ENCODE results near the gene ACSL1. TPM values are rescaled to one million over a fixed set of nuclear protein-coding genes. Genes with fewer than 3 reads are reported as not detected.

ACSL1 gene
- total RNA-seq, 2 experiments from 2014 or later: 10.9 to 12.4 TPM

- Mint-ChIP-seq H3K4me3 (no peak overlapping the region), H3K4me1 (peaks cover 40% of the 10 kb centered on the region), H3K9me3 (no peaks in the 10 kb centered on the region), H3K27ac (peak overlapping the region; percentile 31), H3K36me3 (peaks cover 2% of the 10 kb centered on the region), H3K27me3 (no peaks in the 10 kb centered on the region)
- POLR2A ChIA-PET: no interaction called here
- ATAC-seq (ENCODE audit: low read depth): no peak
- DNase-seq: no peak
Observed at GRCh38 chr4:184814686-184815045, 11.1 kb downstream of the ACSL1 start.

DNA sequence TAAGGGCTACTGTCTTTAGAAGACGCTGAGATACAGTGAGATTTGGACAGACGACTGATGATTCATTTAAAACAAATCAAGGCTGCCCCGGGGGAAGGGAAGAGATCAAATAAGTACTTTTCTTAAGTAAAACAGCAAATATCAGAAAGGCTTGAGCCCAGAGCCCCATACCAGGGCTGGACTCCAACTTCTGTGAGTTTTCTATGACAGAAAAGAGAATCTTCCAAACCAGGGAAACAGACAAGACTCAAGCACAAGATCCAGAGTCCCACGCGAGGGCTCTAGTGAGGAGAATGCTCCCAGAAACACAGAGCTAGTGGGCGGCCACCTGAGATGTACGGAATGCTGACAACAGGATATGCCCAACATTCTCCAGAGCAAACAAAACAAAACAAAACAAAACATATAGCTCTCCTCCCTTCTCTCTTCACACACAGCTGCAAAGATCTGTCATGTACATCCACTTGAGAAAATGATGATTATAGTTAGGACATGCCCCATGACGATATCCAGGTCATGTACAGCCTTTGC, 13.1 kb downstream of the ACSL1 start:
- ATAC-seq (ENCODE audit: low read depth) (no peak), DNase-seq (no peak)
- H3K27me3 Mint-ChIP-seq: no peaks in the 10 kb centered on the region
- no peaks in the 10 kb centered on the region for H3K9me3 Mint-ChIP-seq
- H3K4me3 Mint-ChIP-seq: no peak overlapping the region
- no peak overlapping the region for H3K27ac Mint-ChIP-seq
- H3K4me1 Mint-ChIP-seq: peaks cover 26% of the 10 kb centered on the region
- peaks cover 2% of the 10 kb centered on the region for H3K36me3 Mint-ChIP-seq
- POLR2A ChIA-PET: no interaction called here

DNA sequence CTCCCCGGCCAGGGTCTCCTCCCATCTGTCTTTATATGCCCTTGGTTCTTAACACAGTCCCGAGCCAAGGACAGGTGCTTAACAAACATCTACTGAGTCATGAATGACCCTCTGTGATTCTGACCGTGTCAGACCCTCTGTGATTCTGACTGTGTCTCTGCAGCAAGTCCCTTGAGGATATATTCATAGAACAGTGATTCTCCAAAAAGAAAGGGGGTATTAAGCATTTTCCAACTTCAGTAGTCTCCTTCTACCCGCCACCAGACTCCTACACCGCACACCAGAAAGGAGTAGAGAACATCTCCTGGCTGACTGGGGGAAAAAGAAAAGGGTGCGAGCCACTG, 13.6 kb downstream of the ACSL1 start:
- no peak for ATAC-seq (ENCODE audit: low read depth)
- Mint-ChIP-seq H3K36me3 (peaks cover 2% of the 10 kb centered on the region), H3K9me3 (no peaks in the 10 kb centered on the region), H3K4me3 (no peak overlapping the region), H3K27ac (no peak overlapping the region), H3K27me3 (no peaks in the 10 kb centered on the region), H3K4me1 (peaks cover 24% of the 10 kb centered on the region)
- no peak for DNase-seq
- POLR2A ChIA-PET: no interaction called here

- POLR2A ChIA-PET: no interaction called here
- DNase-seq (no peak), ATAC-seq (ENCODE audit: low read depth) (no peak)
- H3K9me3 Mint-ChIP-seq: no peaks in the 10 kb centered on the region
- H3K36me3 Mint-ChIP-seq: peaks cover 2% of the 10 kb centered on the region
- peaks cover 22% of the 10 kb centered on the region for H3K4me1 Mint-ChIP-seq
- H3K27ac Mint-ChIP-seq: no peak overlapping the region
- no peak overlapping the region for H3K4me3 Mint-ChIP-seq
- no peaks in the 10 kb centered on the region for H3K27me3 Mint-ChIP-seq
Observed at GRCh38 chr4:184811526-184812198, 14.1 kb downstream of the ACSL1 start.

- DNase-seq (no peak), ATAC-seq (ENCODE audit: low read depth) (no peak)
- peaks cover 2% of the 10 kb centered on the region for H3K36me3 Mint-ChIP-seq
- POLR2A ChIA-PET: no interaction called here
- H3K27me3 Mint-ChIP-seq: no peaks in the 10 kb centered on the region
- H3K27ac Mint-ChIP-seq: no peak overlapping the region
- no peak overlapping the region for H3K4me3 Mint-ChIP-seq
- H3K9me3 Mint-ChIP-seq: no peaks in the 10 kb centered on the region
- peaks cover 23% of the 10 kb centered on the region for H3K4me1 Mint-ChIP-seq
Observed at GRCh38 chr4:184810720-184811119, 15.0 kb downstream of the ACSL1 start.

- POLR2A ChIA-PET: no interaction called here
- no peak for ATAC-seq (ENCODE audit: low read depth)
- H3K27me3 Mint-ChIP-seq: no peaks in the 10 kb centered on the region
Observed at GRCh38 chr4:184808713-184809050, 17.1 kb downstream of the ACSL1 start.

DNA sequence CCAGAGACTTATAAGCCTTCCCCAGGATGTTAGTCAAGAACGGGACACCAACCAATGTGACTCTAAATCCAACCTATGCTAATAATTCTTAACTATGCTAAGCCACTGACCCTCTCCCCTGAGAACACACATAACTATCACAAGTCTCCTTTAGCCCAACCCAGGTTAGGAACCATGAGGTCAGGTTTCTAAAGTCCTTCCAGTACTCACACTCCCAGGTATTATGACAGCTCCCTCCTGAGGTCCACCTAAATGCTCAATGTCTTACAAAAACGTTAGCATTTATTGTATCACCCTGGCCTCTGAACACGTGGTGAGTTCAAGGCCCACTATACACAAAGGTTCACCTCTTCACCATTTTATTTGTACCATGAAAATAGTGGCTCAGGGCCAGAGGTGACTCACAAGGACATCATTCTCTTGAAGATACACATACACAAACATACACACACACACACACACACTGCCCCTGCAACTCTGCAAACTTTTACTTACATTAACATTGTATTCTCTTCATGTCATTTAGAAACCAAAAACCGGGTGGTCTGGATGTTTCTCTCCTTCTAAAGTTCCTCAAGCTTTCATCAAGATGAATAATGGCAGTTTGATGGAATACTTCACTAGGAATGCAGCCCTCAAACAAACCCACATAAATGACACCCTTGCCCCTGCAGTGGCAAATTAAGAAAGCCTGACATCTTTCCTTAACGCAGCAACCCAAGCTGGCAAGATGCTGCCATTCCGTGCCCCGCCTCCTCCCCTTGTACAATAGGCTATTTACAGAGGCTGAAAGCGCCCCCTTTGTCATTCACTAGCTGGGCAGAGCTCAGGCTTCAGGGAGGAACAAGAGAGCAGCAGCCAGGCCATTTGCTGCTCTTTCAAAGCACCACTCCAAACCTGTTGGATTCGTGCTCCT, 17.7 kb downstream of the ACSL1 start:
- ATAC-seq (ENCODE audit: low read depth) (no peak), DNase-seq (no peak)
- no peak overlapping the region for H3K4me3 Mint-ChIP-seq
- H3K36me3 Mint-ChIP-seq: peaks cover 2% of the 10 kb centered on the region
- H3K27ac Mint-ChIP-seq: no peak overlapping the region
- H3K9me3 Mint-ChIP-seq: no peaks in the 10 kb centered on the region
- no peaks in the 10 kb centered on the region for H3K27me3 Mint-ChIP-seq
- peaks cover 11% of the 10 kb centered on the region for H3K4me1 Mint-ChIP-seq
- POLR2A ChIA-PET: no interaction called here

More at GRCh38 chr4:184808713-184809050, 17.1 kb downstream of the ACSL1 start:
- DNase-seq: no peak
- Mint-ChIP-seq H3K9me3 (no peaks in the 10 kb centered on the region), H3K36me3 (peaks cover 2% of the 10 kb centered on the region), H3K4me3 (no peak overlapping the region), H3K27ac (no peak overlapping the region), H3K4me1 (peaks cover 11% of the 10 kb centered on the region)

GRCh38 chr4:184807256-184807655, 18.5 kb downstream of the ACSL1 start:
- POLR2A ChIA-PET: no interaction called here

DNA sequence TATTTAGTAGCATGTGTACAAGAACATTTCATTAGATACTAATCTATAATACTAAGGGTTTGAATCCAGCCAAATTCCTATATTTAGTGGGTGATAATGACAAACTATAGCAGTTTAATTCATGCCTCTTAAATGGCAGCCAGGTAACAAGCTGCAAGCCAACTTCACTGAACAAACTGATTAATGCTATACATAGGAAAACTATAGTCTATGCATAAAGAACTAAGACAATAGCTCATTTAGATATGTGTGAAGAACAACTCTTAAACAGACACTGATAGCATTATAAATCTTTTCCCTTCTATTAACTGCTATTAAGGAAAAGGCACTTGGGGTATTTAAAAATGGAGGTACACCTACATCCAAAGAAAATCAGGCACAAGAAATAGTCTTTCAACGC, 19.1 kb downstream of the ACSL1 start:
- Mint-ChIP-seq H3K9me3 (no peaks in the 10 kb centered on the region), H3K36me3 (peaks cover 2% of the 10 kb centered on the region), H3K27ac (no peak overlapping the region), H3K4me1 (peaks cover 11% of the 10 kb centered on the region), H3K27me3 (no peaks in the 10 kb centered on the region), H3K4me3 (no peak overlapping the region)
- DNase-seq (no peak), ATAC-seq (ENCODE audit: low read depth) (no peak)
- POLR2A ChIA-PET: no interaction called here

More at GRCh38 chr4:184807256-184807655, 18.5 kb downstream of the ACSL1 start:
- Mint-ChIP-seq H3K9me3 (no peaks in the 10 kb centered on the region), H3K36me3 (peaks cover 2% of the 10 kb centered on the region), H3K27ac (no peak overlapping the region), H3K4me3 (no peak overlapping the region), H3K4me1 (peaks cover 11% of the 10 kb centered on the region), H3K27me3 (no peaks in the 10 kb centered on the region)
- ATAC-seq (ENCODE audit: low read depth) (no peak), DNase-seq (no peak)

- Mint-ChIP-seq H3K4me3 (no peak overlapping the region), H3K36me3 (peaks cover 2% of the 10 kb centered on the region), H3K27ac (no peak overlapping the region), H3K27me3 (no peaks in the 10 kb centered on the region), H3K4me1 (peaks cover 8% of the 10 kb centered on the region), H3K9me3 (no peaks in the 10 kb centered on the region)
- DNase-seq (no peak), ATAC-seq (ENCODE audit: low read depth) (no peak)
- POLR2A ChIA-PET: no interaction called here
Observed at GRCh38 chr4:184806229-184806550, 19.6 kb downstream of the ACSL1 start.

GRCh38 chr4:184805462-184806228, 20.1 kb downstream of the ACSL1 start:
- Mint-ChIP-seq H3K9me3 (no peaks in the 10 kb centered on the region), H3K36me3 (peaks cover 2% of the 10 kb centered on the region), H3K4me3 (no peak overlapping the region), H3K4me1 (peaks cover 8% of the 10 kb centered on the region), H3K27me3 (no peaks in the 10 kb centered on the region), H3K27ac (no peak overlapping the region)
- ATAC-seq (ENCODE audit: low read depth) (no peak), DNase-seq (no peak)
- POLR2A ChIA-PET: interaction anchor here (0.6 kb wide), 1 partner anchor 230 kb away, joined by 4 read pairs; no protein-coding TSS in a partner anchor

GRCh38 chr4:184804621-184805020, 21.1 kb downstream of the ACSL1 start:
- H3K9me3 Mint-ChIP-seq: no peaks in the 10 kb centered on the region
- H3K27me3 Mint-ChIP-seq: no peaks in the 10 kb centered on the region
- H3K27ac Mint-ChIP-seq: no peak overlapping the region
- H3K36me3 Mint-ChIP-seq: no peaks in the 10 kb centered on the region
- ATAC-seq (ENCODE audit: low read depth) (no peak), DNase-seq (no peak)
- POLR2A ChIA-PET: no interaction called here
- H3K4me3 Mint-ChIP-seq: no peak overlapping the region
- peaks cover 5% of the 10 kb centered on the region for H3K4me1 Mint-ChIP-seq

GRCh38 chr4:184803874-184804273, 21.9 kb downstream of the ACSL1 start:
- H3K4me1 Mint-ChIP-seq: peaks cover 5% of the 10 kb centered on the region
- H3K9me3 Mint-ChIP-seq: no peaks in the 10 kb centered on the region
- no peak overlapping the region for H3K27ac Mint-ChIP-seq
- H3K27me3 Mint-ChIP-seq: no peaks in the 10 kb centered on the region
- POLR2A ChIA-PET: no interaction called here
- ATAC-seq (ENCODE audit: low read depth): no peak
- no peaks in the 10 kb centered on the region for H3K36me3 Mint-ChIP-seq
- no peak for DNase-seq
- H3K4me3 Mint-ChIP-seq: no peak overlapping the region

Data from activated naive CD8-positive, alpha-beta T cell treated with anti-CD3 and anti-CD28 coated beads, Interleukin-2, amount 10 ng/mL, durations not matched to agents 7 days and 5 days (primary cell).